Neuron (in vitro differentiated cells): ENCODE results near the gene CD2.

Source experiments
- H2AFZ ChIP-seq: one replicate; pipeline ENCODE4 v1.6.1; 2013; ENCODE audit warnings: low read depth, mild to moderate bottlenecking, inconsistent platforms, low read length, moderate library complexity
- H3K27me3 ChIP-seq: one replicate; pipeline ENCODE4 v1.6.1; 2013; ENCODE audit warnings: low read length; ENCODE audit not compliant: insufficient read depth
- H3K36me3 ChIP-seq: one replicate; pipeline ENCODE4 v1.6.1; 2013; ENCODE audit warnings: low read length; ENCODE audit not compliant: insufficient read depth
- H3K4me1 ChIP-seq: one replicate; pipeline ENCODE4 v1.6.1; 2013; ENCODE audit warnings: low read length; ENCODE audit not compliant: insufficient read depth
- H3K4me3 ChIP-seq: 2 replicates; pipeline ENCODE4 v1.5.1; 2013; ENCODE audit warnings: mild to moderate bottlenecking, low read length, moderate library complexity
- H3K9me3 ChIP-seq: one replicate; pipeline ENCODE4 v1.6.1; 2013; ENCODE audit warnings: low read length

Gene CD2

GRCh38 chr1:116721039-116721405 is 33.2 kb upstream of the CD2 start:
- H3K4me1 ChIP-seq, result no peaks in the 10 kb centered on the region
- H3K27me3 ChIP-seq, result no peaks in the 10 kb centered on the region
- no peaks in the 10 kb centered on the region for H3K9me3 ChIP-seq
- H2AFZ ChIP-seq, result no peak overlapping the region
- H3K4me3 ChIP-seq, result no peak overlapping the region
- no peaks in the 10 kb centered on the region for H3K36me3 ChIP-seq

GRCh38 chr1:116721451-116722007 is 32.7 kb upstream of the CD2 start:
- H3K4me1 ChIP-seq, result no peaks in the 10 kb centered on the region
- H3K9me3 ChIP-seq, result no peaks in the 10 kb centered on the region
- H3K4me3 ChIP-seq, result no peak overlapping the region
- no peak overlapping the region for H2AFZ ChIP-seq
- H3K27me3 ChIP-seq, result no peaks in the 10 kb centered on the region
- no peaks in the 10 kb centered on the region for H3K36me3 ChIP-seq

- H3K4me3 ChIP-seq, result no peak overlapping the region
- H2AFZ ChIP-seq, result no peak overlapping the region
- H3K4me1 ChIP-seq, result no peaks in the 10 kb centered on the region
- H3K36me3 ChIP-seq, result no peaks in the 10 kb centered on the region
- H3K9me3 ChIP-seq, result no peaks in the 10 kb centered on the region
- H3K27me3 ChIP-seq, result no peaks in the 10 kb centered on the region
Observed at GRCh38 chr1:116722016-116722838, 32.0 kb upstream of the CD2 start.

- Histone ChIP-seq H3K9me3 (no peaks in the 10 kb centered on the region), H3K4me1 (no peaks in the 10 kb centered on the region), H3K4me3 (no peak overlapping the region), H2AFZ (no peak overlapping the region), H3K27me3 (no peaks in the 10 kb centered on the region), H3K36me3 (no peaks in the 10 kb centered on the region)
Observed at GRCh38 chr1:116724765-116725375, 29.4 kb upstream of the CD2 start.

- Histone ChIP-seq H3K27me3 (no peaks in the 10 kb centered on the region), H3K4me3 (no peak overlapping the region), H2AFZ (no peak overlapping the region)
Observed at GRCh38 chr1:116725798-116726197, 28.4 kb upstream of the CD2 start.

GRCh38 chr1:116726872-116727820 is 27.1 kb upstream of the CD2 start:
- Histone ChIP-seq H3K9me3 (no peaks in the 10 kb centered on the region), H2AFZ (no peak overlapping the region), H3K36me3 (no peaks in the 10 kb centered on the region), H3K4me3 (no peak overlapping the region), H3K27me3 (peaks cover 2% of the 10 kb centered on the region), H3K4me1 (no peaks in the 10 kb centered on the region)

More at GRCh38 chr1:116725798-116726197, 28.4 kb upstream of the CD2 start:
- H3K4me1 ChIP-seq, result no peaks in the 10 kb centered on the region
- H3K9me3 ChIP-seq, result no peaks in the 10 kb centered on the region
- H3K36me3 ChIP-seq, result no peaks in the 10 kb centered on the region

GRCh38 chr1:116731439-116731838 is 22.8 kb upstream of the CD2 start:
- Histone ChIP-seq H3K9me3 (no peaks in the 10 kb centered on the region), H3K4me1 (no peaks in the 10 kb centered on the region), H3K36me3 (no peaks in the 10 kb centered on the region), H2AFZ (no peak overlapping the region), H3K4me3 (no peak overlapping the region), H3K27me3 (peaks cover 5% of the 10 kb centered on the region)

- Histone ChIP-seq H3K36me3 (no peaks in the 10 kb centered on the region), H3K4me3 (no peak overlapping the region), H3K27me3 (peaks cover 5% of the 10 kb centered on the region), H3K9me3 (no peaks in the 10 kb centered on the region), H3K4me1 (no peaks in the 10 kb centered on the region), H2AFZ (no peak overlapping the region)
Observed at GRCh38 chr1:116732726-116733125, 21.5 kb upstream of the CD2 start.

- H3K36me3 ChIP-seq, result no peaks in the 10 kb centered on the region
- peaks cover 8% of the 10 kb centered on the region for H3K27me3 ChIP-seq
- no peak overlapping the region for H2AFZ ChIP-seq
- H3K9me3 ChIP-seq, result no peaks in the 10 kb centered on the region
- no peaks in the 10 kb centered on the region for H3K4me1 ChIP-seq
- no peak overlapping the region for H3K4me3 ChIP-seq
Observed at GRCh38 chr1:116733476-116734365, 20.5 kb upstream of the CD2 start.

- Histone ChIP-seq H3K4me3 (no peak overlapping the region), H2AFZ (no peak overlapping the region), H3K4me1 (no peaks in the 10 kb centered on the region), H3K27me3 (peaks cover 12% of the 10 kb centered on the region), H3K9me3 (no peaks in the 10 kb centered on the region), H3K36me3 (no peaks in the 10 kb centered on the region)
Observed at GRCh38 chr1:116735246-116735645, 19.0 kb upstream of the CD2 start.

- H3K27me3 ChIP-seq, result peaks cover 9% of the 10 kb centered on the region
- no peak overlapping the region for H3K4me3 ChIP-seq
- H3K4me1 ChIP-seq, result no peaks in the 10 kb centered on the region
- H3K36me3 ChIP-seq, result no peaks in the 10 kb centered on the region
- no peak overlapping the region for H2AFZ ChIP-seq
- H3K9me3 ChIP-seq, result peaks cover 7% of the 10 kb centered on the region
Observed at GRCh38 chr1:116737020-116737854, 17.0 kb upstream of the CD2 start.
